GM15510 (cell line): ENCODE measurements around the gene KISS1R.

Experiments used
- POLR2A ChIP-seq: IDR thresholded peaks from 3 replicates; pipeline ENCODE4 v1.6.1; 2011; ENCODE audit warnings: borderline replicate concordance; ENCODE audit not compliant: insufficient read length; ENCODE audit errors: extremely low read depth

Gene KISS1R

GRCh38 chr19:906480-906879, 10.7 kb upstream of the KISS1R start:
- no peak for TF ChIP-seq POLR2A

GRCh38 chr19:907183-907853, 9.8 kb upstream of the KISS1R start:
- TF ChIP-seq POLR2A = no peak

- TF ChIP-seq POLR2A = no peak
These were observed 5.7 kb upstream of the KISS1R start for GRCh38 chr19:911197-912033.

GRCh38 chr19:912181-913079, 4.7 kb upstream of the KISS1R start:
- TF ChIP-seq POLR2A = no peak

GRCh38 chr19:913080-913748, 3.9 kb upstream of the KISS1R start, which contains the start of gene R3HDM4:
Gene R3HDM4 (minus strand): TSS chr19:913219. CDS start chr19:913157, 62 bp downstream.
- peak; percentile 89 for TF ChIP-seq POLR2A

GRCh38 chr19:916645-917322, 349 bp upstream of the KISS1R start:
- no peak for TF ChIP-seq POLR2A

GRCh38 chr19:918152-918437, 962 bp downstream of the KISS1R start:
- TF ChIP-seq POLR2A = no peak

- no peak for TF ChIP-seq POLR2A
These were observed 1.5 kb downstream of the KISS1R start for GRCh38 chr19:918481-919198.

- TF ChIP-seq POLR2A = no peak
These were observed 2.3 kb downstream of the KISS1R start for GRCh38 chr19:919199-920050.

GRCh38 chr19:920051-920864, 3.1 kb downstream of the KISS1R start:
- peak; percentile 34 for TF ChIP-seq POLR2A

DNA sequence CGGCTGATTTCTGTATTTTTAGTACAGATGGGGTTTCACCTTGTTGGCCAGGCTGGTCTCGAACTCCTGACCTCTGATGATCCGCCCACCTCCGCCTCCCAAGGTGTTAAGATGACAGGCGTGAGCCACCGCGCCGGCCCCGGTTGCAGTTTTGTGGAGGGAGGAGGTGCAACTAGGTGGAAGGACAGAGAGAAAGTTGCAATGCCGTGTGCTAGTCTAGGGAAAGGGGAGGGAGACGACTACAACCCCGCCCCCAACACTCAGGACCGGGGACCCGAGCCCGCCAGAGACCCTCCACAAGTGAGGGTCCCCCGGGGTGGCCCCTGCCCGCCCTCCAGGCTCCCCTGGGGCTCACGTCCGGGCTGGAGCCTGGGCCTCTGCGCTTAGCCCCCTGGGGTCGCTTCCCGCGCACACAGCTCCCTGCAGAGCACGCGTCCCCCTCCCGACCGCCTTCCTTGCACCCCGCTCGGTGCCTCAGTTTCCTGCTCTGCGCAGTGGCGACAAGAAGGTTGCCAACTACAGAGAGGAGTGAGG, 7.5 kb downstream of the KISS1R start:
- no peak for TF ChIP-seq POLR2A

DNA sequence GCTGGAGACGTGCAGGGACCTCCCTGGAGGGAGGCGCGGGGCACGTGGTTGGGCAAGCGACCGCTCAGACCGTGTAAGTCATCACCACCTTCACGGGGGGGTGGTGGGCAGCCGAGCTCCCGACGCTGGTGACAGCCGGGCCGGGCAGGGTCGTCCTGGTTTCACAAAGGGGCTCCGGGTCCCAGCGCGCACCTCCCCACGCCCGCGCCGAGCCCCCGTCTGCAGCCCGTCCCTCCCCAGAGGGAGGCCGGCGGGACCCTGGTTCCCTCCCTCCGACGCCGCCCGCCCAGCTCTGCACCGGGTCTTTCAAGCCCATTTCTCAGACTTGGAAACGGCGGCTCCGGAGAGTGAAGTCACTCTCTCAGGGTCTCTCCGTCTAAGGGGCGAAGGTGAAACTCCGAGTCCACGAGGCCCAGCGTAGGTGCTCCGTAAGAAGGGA, 8.0 kb downstream of the KISS1R start:
- peak; percentile 40 for TF ChIP-seq POLR2A
